B cell (primary cell): ENCODE results near the gene TSPYL6. TPM values are rescaled to one million over a fixed set of nuclear protein-coding genes. Genes with fewer than 3 reads are reported as not detected.

ENCODE experiments used
- ATAC-seq: fragments of 200-7000 bp; cut with Tn5 transposase; one replicate; pipeline ENCODE4 v1.10.0; 2021; ENCODE audit warnings: low read depth, mild to moderate bottlenecking, moderate number of reproducible peaks, moderate library complexity
- CTCF ChIA-PET: fragments of 350-600 bp; sonication (Branson Sonifier 250); formaldehyde crosslinking; loops from one replicate; lab custom pipeline; 2021; ENCODE audit warnings: antibody characterized with exemption, inconsistent platforms; lab: Charles Lee
- POLR2A ChIA-PET: fragments of 350-600 bp; sonication (Branson Sonifier 250); formaldehyde crosslinking; loops from one replicate; lab custom pipeline; 2021; ENCODE audit warnings: antibody characterized with exemption; lab: Charles Lee
- DNase-seq: peaks from one replicate; pipeline ENCODE4 v3.0.0; 2013
- H2AFZ ChIP-seq: 2 replicates; pipeline ENCODE4 v1.6.1; 2012; ENCODE audit warnings: mild to moderate bottlenecking, low read depth, low read length; ENCODE audit not compliant: insufficient read depth, poor library complexity, severe bottlenecking
- H3K27ac ChIP-seq, 2 donors: 1 replicate in 1 of 2; 2 replicates in 1 of 2; pipeline ENCODE4 v1.5.1; 2012 to 2013; ENCODE audit warnings: low read length in 2 of 2, mild to moderate bottlenecking in 2 of 2, moderate library complexity in 1 of 2
- H3K27me3 ChIP-seq, 4 experiments: fragments of 200-600 bp in 1 of 4; sonication (generic) in 1 of 4; replicated peaks in 1 of 4; 1 replicate in 2 of 4; 2 replicates in 2 of 4; pipeline versions ENCODE4 v1.6.1 to v1.7.0; 2013 to 2016; ENCODE audit warnings: low read length in 3 of 4, mild to moderate bottlenecking in 2 of 4, mixed read lengths in 1 of 4, moderate library complexity in 1 of 4; ENCODE audit not compliant: insufficient read depth in 4 of 4, control insufficient read depth in 3 of 4; ENCODE audit errors: control extremely low read depth in 1 of 4
- H3K36me3 ChIP-seq, 2 experiments: replicated peaks in 1 of 2; 1 replicate in 1 of 2; 2 replicates in 1 of 2; pipeline versions ENCODE4 v1.6.1 to v1.7.1; 2013; ENCODE audit warnings: low read length in 1 of 2; ENCODE audit not compliant: insufficient read depth in 2 of 2, control insufficient read depth in 1 of 2; ENCODE audit errors: control extremely low read depth in 1 of 2, extremely low read depth in 1 of 2
- H3K4me1 ChIP-seq, 2 donors: fragments of 200-600 bp in 1 of 2; sonication (generic) in 1 of 2; 1 replicate in 1 of 2; 2 replicates in 1 of 2; pipeline versions ENCODE4 v1.5.1 to v1.6.1; 2013 to 2017; ENCODE audit warnings: low read length in 2 of 2; ENCODE audit not compliant: control insufficient read depth in 2 of 2, insufficient read depth in 2 of 2
- H3K4me2 ChIP-seq: replicated peaks from 2 replicates; pipeline ENCODE3; 2012; ENCODE audit warnings: mild to moderate bottlenecking, low read depth, low read length; ENCODE audit not compliant: poor library complexity, severe bottlenecking
- H3K4me3 ChIP-seq, 5 experiments: fragments of 200-600 bp in 1 of 5; sonication (generic) in 1 of 5; 1 replicate in 3 of 5; 2 replicates in 2 of 5; pipeline versions ENCODE4 v1.5.1 to v1.7.0; 2011 to 2016; ENCODE audit warnings: low read length in 4 of 5, mild to moderate bottlenecking in 4 of 5, low read depth in 2 of 5, control low read depth in 1 of 5, moderate library complexity in 1 of 5; ENCODE audit not compliant: insufficient read depth in 1 of 5; ENCODE audit errors: control extremely low read depth in 1 of 5, extremely low read depth in 1 of 5
- H3K79me2 ChIP-seq: fragments of 200-600 bp; sonication (generic); one replicate; pipeline ENCODE4 v1.6.0; 2016; ENCODE audit warnings: low read length; ENCODE audit not compliant: control insufficient read depth, insufficient read depth
- H3K9ac ChIP-seq: fragments of 200-600 bp; sonication (generic); 2 replicates; pipeline ENCODE4 v1.6.1; 2017; ENCODE audit warnings: mild to moderate bottlenecking, low read length, moderate library complexity
- H3K9me3 ChIP-seq, 3 donors: one replicate each; pipeline versions ENCODE4 v1.6.1 to v1.7.1; 2013; ENCODE audit warnings: low read length in 2 of 3; ENCODE audit not compliant: control insufficient read depth in 2 of 3, insufficient read depth in 1 of 3; ENCODE audit errors: control extremely low read depth in 1 of 3
- H4K20me1 ChIP-seq: 2 replicates; pipeline ENCODE4 v1.6.0; 2012; ENCODE audit warnings: mild to moderate bottlenecking, low read length; ENCODE audit not compliant: insufficient read depth, control insufficient read depth, poor library complexity, severe bottlenecking
- H3K27ac Mint-ChIP-seq: one replicate; pipeline ENCODE4 v1.8.0; 2021; ENCODE audit warnings: mixed read lengths
- H3K27me3 Mint-ChIP-seq: one replicate; pipeline ENCODE4 v1.8.0; 2021; ENCODE audit warnings: mixed read lengths
- H3K4me1 Mint-ChIP-seq: one replicate; pipeline ENCODE4 v1.8.0; 2021; ENCODE audit warnings: mixed read lengths
- H3K4me3 Mint-ChIP-seq: one replicate; pipeline ENCODE4 v1.8.0; 2021; ENCODE audit warnings: mixed read lengths
- H3K9me3 Mint-ChIP-seq: one replicate; pipeline ENCODE4 v1.8.0; 2022; ENCODE audit warnings: mixed read lengths; ENCODE audit not compliant: insufficient read depth
- CTCF ChIP-seq: fragments of 200-600 bp; IDR thresholded peaks from one replicate; pipeline ENCODE4 v1.8.0; 2022; ENCODE audit warnings: antibody characterized with exemption, mild to moderate bottlenecking
- EZH2 ChIP-seq: IDR thresholded peaks from 2 replicates; pipeline ENCODE4 v1.6.1; 2012; ENCODE audit warnings: borderline replicate concordance, low read depth, mild to moderate bottlenecking, moderate library complexity, low read length; ENCODE audit not compliant: insufficient read depth, poor library complexity, severe bottlenecking
- WGBS: methylation state at CpG from one replicate; pipeline ENCODE4 v1.1.5; 2013; ENCODE audit warnings: missing lambda C conversion rate; ENCODE audit not compliant: insufficient coverage; 5-methylcytosine and 5-hydroxymethylcytosine counted together
- intact Hi-C: fragments of 100-400 bp; cut with micrococcal nuclease; formaldehyde crosslinking; loops from one replicate; pipeline ENCODE4 v1.10.0; 2022
- polyA plus RNA-seq: library from polyadenylated mRNA; depleted of rRNA; stranded (reverse); fragments of >200 nt; gene quantifications from 2 replicates; pipeline ENCODE4 v1.2.3, GENCODE V29; 2012
- total RNA-seq, 2 donors: library from RNA; stranded (reverse); fragments of 120-200 nt in 1 of 2; gene quantifications; 1 replicate in 1 of 2; 2 replicates in 1 of 2; pipeline versions ENCODE4 v1.2.3 to v1.2.4, GENCODE V29; 2013 to 2022

TSPYL6 gene
- total and polyA plus RNA-seq, 2 donors (not counting 1 experiment from before 2014, with no cell fraction given): not detected

GRCh38 chr2:54258166-54258565 lies 2.1 kb upstream of the TSPYL6 start:
- DNase-seq: no peak
- Mint-ChIP-seq H3K9me3 (no peaks in the 10 kb centered on the region), H3K4me3 (no peak overlapping the region), H3K27me3 (no peaks in the 10 kb centered on the region), H3K4me1 (no peaks in the 10 kb centered on the region), H3K27ac (no peak overlapping the region)
- 100% methylated on average over 2 of the region's 2 CpGs for WGBS
- ChIA-PET CTCF (no interaction called here), POLR2A (no interaction called here)
- TF ChIP-seq EZH2 (no peak), CTCF (no peak)
- Histone ChIP-seq H4K20me1 (no peaks in the 10 kb centered on the region), H3K79me2 (no peaks in the 10 kb centered on the region), H3K4me3 (no peak overlapping the region), H3K27me3 (no peaks in the 10 kb centered on the region), H2AFZ (no peak overlapping the region), H3K4me2 (no peak overlapping the region), H3K4me1 (no peaks in the 10 kb centered on the region), H3K9ac (no peak overlapping the region), H3K36me3 (peaks cover 0 to 11% of the 10 kb centered on the region in 2 experiments), H3K9me3 (peaks cover 0 to 19% (median 0%) of the 10 kb centered on the region in 3 donors), H3K27ac (no peak overlapping the region)
- intact Hi-C loops: no loop called here
- ATAC-seq: no peak

GRCh38 chr2:54255230-54256090 lies 569 bp downstream of the TSPYL6 start:
- ATAC-seq (no peak), DNase-seq (no peak)
- H3K4me3 Mint-ChIP-seq: no peak overlapping the region
- H3K79me2 ChIP-seq: no peaks in the 10 kb centered on the region
- ChIA-PET POLR2A (no interaction called here), CTCF (no interaction called here)
- H3K4me1 Mint-ChIP-seq: no peaks in the 10 kb centered on the region
- no peaks in the 10 kb centered on the region for H3K27me3 Mint-ChIP-seq
- H3K9ac ChIP-seq: no peak overlapping the region
- no peaks in the 10 kb centered on the region for H3K4me1 ChIP-seq
- H3K36me3 ChIP-seq: peaks cover 0 to 11% of the 10 kb centered on the region in 2 experiments
- no peak overlapping the region for H2AFZ ChIP-seq
- H3K27me3 ChIP-seq: no peaks in the 10 kb centered on the region
- H3K4me2 ChIP-seq: no peak overlapping the region
- no peak overlapping the region for H3K4me3 ChIP-seq
- H3K9me3 ChIP-seq: peaks cover 0 to 19% (median 0%) of the 10 kb centered on the region in 3 donors
- TF ChIP-seq EZH2 (no peak), CTCF (no peak)
- no peak overlapping the region for H3K27ac Mint-ChIP-seq
- no peak overlapping the region for H3K27ac ChIP-seq
- no peaks in the 10 kb centered on the region for H3K9me3 Mint-ChIP-seq
- intact Hi-C loops: no loop called here
- no peaks in the 10 kb centered on the region for H4K20me1 ChIP-seq
- WGBS: 98% methylated on average over 37 of the region's 37 CpGs
